ENCODE data around the gene RNU1-3. TPM values are rescaled to one million over a fixed set of nuclear protein-coding genes. Genes with fewer than 3 reads are reported as not detected.
"Not testable (repeated sequence)": the region's sequence is repeated elsewhere in the genome, so short reads cannot be mapped to it uniquely, and the experiment has no call there.

The RNU1-3 gene
- total RNA-seq, 1 donor, result not detected

DNA sequence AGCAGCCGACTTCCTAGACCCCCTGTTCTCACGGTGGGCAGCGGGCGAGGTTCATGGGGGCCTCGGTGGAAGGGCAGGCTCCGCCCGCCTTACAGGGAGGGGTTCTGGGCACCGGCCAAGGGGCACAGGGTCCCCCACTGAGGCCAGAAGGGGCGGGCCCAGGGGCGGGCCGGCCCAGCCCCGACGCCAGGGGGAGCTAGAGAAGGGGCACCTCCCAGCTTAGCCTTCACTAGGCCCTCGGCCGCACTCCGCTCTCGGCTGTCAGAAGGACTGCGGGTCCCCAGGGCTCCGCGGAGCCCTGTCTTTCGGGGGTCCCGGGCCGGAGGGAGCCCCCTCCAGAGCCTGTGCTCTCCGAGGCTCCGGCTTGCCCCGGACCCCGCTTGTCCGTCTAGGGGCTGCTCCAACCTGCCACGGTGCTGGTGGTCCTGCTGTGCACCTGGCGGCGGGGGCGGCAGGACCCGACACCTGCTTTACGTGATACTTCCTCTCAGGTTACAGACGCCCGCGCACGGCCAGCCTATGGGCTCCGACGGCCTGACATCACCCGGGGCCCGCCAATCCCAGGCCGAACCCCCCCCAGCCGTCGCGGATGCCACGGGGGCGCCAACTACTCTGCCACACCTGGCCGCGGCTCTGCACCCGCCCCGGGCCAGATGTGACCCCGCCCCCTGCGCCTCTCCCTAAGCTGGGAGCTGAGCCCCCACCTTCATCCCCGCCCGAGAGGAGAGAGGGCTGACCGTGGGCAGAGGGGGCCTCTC is 33.6 kb upstream of the RNU1-3 start:
- not testable (repeated sequence) for H3K4me3 ChIP-seq (ENCODE audit: insufficient read depth, low read length); H3K4me1 ChIP-seq (ENCODE audit: insufficient read depth, low read length); H3K27ac ChIP-seq (ENCODE audit: low read depth, low read length); H2AFZ ChIP-seq (ENCODE audit: low read length); H3K79me2 ChIP-seq (ENCODE audit: insufficient read depth, low read length); H3K36me3 ChIP-seq (ENCODE audit: insufficient read depth, low read length); H3K27me3 ChIP-seq (ENCODE audit: insufficient read depth, low read length); H4K20me1 ChIP-seq (ENCODE audit: insufficient read depth, low read length); H3K9me3 ChIP-seq (ENCODE audit: low read depth, low read length); H3K4me2 ChIP-seq (ENCODE audit: insufficient read depth, low read length); DNase-seq (ENCODE audit: insufficient read length, low spot score, missing footprints)

DNA sequence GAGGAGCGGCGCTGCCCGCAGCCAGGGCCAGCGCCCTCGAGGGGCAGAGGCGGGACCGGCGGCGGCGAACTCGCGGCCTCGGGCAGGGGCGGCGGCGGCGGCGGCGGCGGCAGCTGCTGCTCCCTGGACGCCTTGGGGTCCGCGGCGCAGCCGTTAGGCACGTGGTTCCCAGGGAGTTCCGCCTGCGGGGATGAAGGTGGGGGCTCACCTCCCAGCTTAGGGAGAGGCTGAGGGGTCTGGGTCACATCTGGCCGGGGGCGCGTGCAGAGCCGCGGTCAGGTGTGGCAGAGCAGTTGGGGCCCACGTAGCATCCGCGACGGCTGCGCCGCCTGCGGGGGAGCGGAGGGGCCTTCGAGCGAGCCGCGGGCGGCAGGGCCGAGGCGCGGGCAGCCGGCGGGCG is 32.7 kb upstream of the RNU1-3 start:
- not testable (repeated sequence) for H4K20me1 ChIP-seq (ENCODE audit: insufficient read depth, low read length); H3K9me3 ChIP-seq (ENCODE audit: low read depth, low read length); H2AFZ ChIP-seq (ENCODE audit: low read length); H3K4me1 ChIP-seq (ENCODE audit: insufficient read depth, low read length); H3K4me2 ChIP-seq (ENCODE audit: insufficient read depth, low read length); H3K27ac ChIP-seq (ENCODE audit: low read depth, low read length); H3K79me2 ChIP-seq (ENCODE audit: insufficient read depth, low read length); H3K27me3 ChIP-seq (ENCODE audit: insufficient read depth, low read length); H3K4me3 ChIP-seq (ENCODE audit: insufficient read depth, low read length); DNase-seq (ENCODE audit: insufficient read length, low spot score, missing footprints); H3K36me3 ChIP-seq (ENCODE audit: insufficient read depth, low read length)

DNA sequence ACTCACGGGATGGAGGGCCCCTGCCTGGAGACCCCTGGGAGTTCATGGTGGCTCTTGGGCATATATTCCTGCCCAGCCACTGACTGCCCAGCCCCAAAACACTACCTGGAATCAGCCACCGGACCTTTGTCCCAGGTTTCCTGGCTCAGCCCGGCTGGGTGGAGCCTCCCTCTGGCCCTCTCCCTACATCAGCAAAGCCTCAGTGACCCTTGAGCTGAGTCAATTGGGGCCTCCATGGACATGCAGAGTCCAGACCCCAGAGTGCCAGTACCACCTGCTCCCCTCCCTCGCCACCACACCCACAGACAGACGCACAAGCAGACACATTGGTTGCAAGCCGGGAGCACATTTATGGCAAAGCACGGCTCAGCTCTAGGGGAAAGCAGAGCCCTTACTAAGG is 30.4 kb upstream of the RNU1-3 start:
- H3K4me3 ChIP-seq (ENCODE audit: insufficient read depth, low read length), result not testable (repeated sequence)

DNA sequence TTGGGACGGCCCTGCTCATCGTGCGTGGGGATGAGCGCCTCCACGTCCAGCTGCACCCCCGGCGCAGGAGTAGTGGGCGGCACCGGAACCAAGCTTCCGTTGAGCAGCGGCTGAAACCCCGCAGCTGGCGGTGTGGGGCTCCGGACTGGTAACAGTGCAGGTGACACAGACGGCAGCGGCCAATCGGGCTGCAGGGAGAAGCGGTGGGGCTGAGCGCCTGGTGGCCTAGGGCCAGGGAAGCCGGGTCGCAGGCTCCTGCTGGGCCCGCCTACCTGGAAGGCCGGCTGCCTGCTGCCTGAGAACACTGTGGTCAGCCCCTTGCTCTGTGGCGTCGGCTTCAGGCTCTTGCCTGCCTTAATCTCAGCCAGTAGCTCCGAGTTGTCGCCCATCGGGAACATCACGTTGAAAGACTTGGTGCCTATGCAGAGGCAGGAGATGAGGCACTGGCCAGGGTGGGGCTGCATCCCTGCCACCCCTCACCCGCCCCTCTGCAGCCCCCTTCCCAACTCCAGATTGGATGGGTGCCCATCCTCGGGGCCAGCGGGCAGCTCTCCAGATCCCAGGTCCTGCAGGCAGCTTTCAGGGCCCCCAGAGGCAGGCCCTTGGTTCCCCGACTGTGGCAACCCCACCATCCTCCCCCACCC is 29.9 kb upstream of the RNU1-3 start:
- H4K20me1 ChIP-seq (ENCODE audit: insufficient read depth, low read length); H3K9me3 ChIP-seq (ENCODE audit: low read depth, low read length); DNase-seq (ENCODE audit: insufficient read length, low spot score, missing footprints); H3K27me3 ChIP-seq (ENCODE audit: insufficient read depth, low read length); H3K4me3 ChIP-seq (ENCODE audit: insufficient read depth, low read length); H3K4me1 ChIP-seq (ENCODE audit: insufficient read depth, low read length); H3K36me3 ChIP-seq (ENCODE audit: insufficient read depth, low read length); H3K27ac ChIP-seq (ENCODE audit: low read depth, low read length); H3K4me2 ChIP-seq (ENCODE audit: insufficient read depth, low read length); H2AFZ ChIP-seq (ENCODE audit: low read length); H3K79me2 ChIP-seq (ENCODE audit: insufficient read depth, low read length): not testable (repeated sequence)

More for the DNA sequence above, 30.4 kb upstream of the RNU1-3 start:
- H3K4me1 ChIP-seq (ENCODE audit: insufficient read depth, low read length); H3K27ac ChIP-seq (ENCODE audit: low read depth, low read length); H3K9me3 ChIP-seq (ENCODE audit: low read depth, low read length); H3K4me2 ChIP-seq (ENCODE audit: insufficient read depth, low read length); H3K36me3 ChIP-seq (ENCODE audit: insufficient read depth, low read length); DNase-seq (ENCODE audit: insufficient read length, low spot score, missing footprints); H3K79me2 ChIP-seq (ENCODE audit: insufficient read depth, low read length); H2AFZ ChIP-seq (ENCODE audit: low read length); H4K20me1 ChIP-seq (ENCODE audit: insufficient read depth, low read length); H3K27me3 ChIP-seq (ENCODE audit: insufficient read depth, low read length): not testable (repeated sequence)

DNA sequence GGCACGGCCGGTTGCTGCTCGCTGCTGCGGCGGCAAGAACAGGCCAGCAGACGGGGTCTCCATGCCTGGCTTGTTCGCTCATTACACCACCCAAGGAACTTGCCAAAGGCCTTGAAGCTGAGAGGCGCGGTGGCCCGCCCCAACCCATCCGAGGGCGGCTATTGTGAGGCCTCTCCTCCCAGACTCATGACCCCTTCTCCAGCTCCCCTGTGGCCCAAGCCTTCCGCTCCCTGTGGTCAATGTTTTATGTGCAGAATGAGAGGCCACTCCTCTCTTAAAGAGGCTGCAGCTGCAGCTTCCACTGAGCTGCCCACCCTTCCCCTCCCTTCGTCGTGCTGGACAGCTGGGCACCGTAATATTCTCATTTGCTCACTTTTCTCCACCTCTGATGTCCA is 27.6 kb upstream of the RNU1-3 start:
- H4K20me1 ChIP-seq (ENCODE audit: insufficient read depth, low read length); H3K27me3 ChIP-seq (ENCODE audit: insufficient read depth, low read length); H3K4me2 ChIP-seq (ENCODE audit: insufficient read depth, low read length); H3K36me3 ChIP-seq (ENCODE audit: insufficient read depth, low read length); H3K9me3 ChIP-seq (ENCODE audit: low read depth, low read length); DNase-seq (ENCODE audit: insufficient read length, low spot score, missing footprints); H3K27ac ChIP-seq (ENCODE audit: low read depth, low read length); H3K4me1 ChIP-seq (ENCODE audit: insufficient read depth, low read length); H3K79me2 ChIP-seq (ENCODE audit: insufficient read depth, low read length); H2AFZ ChIP-seq (ENCODE audit: low read length); H3K4me3 ChIP-seq (ENCODE audit: insufficient read depth, low read length): not testable (repeated sequence)

DNA sequence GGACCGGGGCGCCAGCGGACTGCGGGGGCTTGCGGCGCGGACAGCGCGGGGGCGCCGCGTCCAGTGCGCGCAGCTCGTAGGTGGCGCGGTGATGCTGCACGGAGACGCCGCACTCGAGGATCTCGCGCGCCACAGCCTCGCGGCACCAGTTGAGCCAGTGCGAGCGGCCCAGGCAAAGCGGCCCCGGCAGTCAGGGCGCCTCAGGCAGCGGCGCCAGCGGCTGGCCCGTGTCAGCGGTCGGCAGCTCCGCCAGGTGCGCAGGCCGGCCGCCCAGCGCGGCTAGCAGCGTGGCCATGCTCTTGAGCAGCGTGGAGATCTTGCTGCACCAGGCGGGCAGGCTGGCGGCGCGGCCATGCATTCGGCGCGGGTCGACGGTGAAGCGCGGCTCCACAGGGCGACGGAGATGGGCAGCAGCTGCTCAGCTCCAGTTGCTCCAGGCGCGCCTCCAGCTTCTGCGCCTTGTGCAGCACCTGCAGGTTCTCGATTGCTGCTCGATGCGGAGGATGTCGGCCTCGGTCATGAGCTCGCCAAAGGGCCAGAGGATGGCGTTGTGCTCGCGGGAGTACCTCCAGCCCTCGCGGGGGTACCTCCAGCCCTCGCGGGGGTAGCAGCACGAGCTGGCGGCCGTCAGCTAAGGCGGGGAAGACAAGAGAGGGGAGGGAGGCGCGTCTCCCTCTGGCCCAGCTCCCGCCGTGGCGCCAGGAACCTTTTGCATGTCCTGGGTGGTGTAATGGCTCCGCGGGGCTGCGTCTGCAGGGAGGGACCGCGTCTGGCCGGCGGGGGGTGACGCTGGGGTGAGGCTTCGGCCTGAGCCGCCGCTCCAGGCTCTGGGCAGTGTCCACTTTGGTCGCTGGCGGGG is 26.9 kb upstream of the RNU1-3 start:
- H3K4me2 ChIP-seq (ENCODE audit: insufficient read depth, low read length); H3K4me1 ChIP-seq (ENCODE audit: insufficient read depth, low read length); H3K79me2 ChIP-seq (ENCODE audit: insufficient read depth, low read length); H3K36me3 ChIP-seq (ENCODE audit: insufficient read depth, low read length); H4K20me1 ChIP-seq (ENCODE audit: insufficient read depth, low read length); H3K27me3 ChIP-seq (ENCODE audit: insufficient read depth, low read length); DNase-seq (ENCODE audit: insufficient read length, low spot score, missing footprints); H3K4me3 ChIP-seq (ENCODE audit: insufficient read depth, low read length); H3K27ac ChIP-seq (ENCODE audit: low read depth, low read length); H2AFZ ChIP-seq (ENCODE audit: low read length); H3K9me3 ChIP-seq (ENCODE audit: low read depth, low read length): not testable (repeated sequence)

DNA sequence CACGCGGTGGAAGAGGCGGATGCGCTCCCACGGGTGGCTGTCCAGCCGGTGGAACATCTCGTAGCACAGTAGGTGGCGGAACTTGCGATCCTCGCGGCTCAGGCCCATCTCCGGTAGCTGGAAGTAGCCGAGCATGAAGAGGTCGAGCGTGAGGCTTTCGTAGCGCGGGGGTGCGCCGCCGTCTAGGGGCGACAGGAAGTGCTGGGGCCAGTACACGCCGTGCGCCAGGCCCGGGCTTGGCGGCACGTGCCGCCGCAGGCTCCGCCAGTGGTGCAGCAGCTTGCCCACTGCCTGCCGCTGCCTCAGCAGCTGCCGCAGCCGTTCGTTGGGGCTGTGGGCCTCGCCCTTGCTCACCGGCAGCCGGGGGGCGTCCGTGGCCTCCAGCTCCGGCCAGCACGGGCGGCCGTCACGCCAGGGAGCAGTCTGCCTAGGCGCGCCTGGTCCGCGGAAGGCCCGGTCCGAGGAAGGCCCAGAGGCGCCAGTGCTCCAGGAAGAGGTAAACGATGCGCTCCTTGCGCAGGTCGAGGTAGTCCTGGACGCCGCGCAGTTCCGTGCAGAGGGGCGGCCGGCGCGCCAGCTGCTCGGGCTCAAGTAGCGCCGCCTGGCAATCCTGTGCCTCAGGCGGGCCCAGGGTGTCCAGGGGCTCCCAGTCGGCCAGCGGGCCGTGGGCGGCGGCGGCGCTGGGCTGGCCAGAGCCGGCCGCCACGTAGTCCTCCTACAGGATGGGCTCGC is 26.1 kb upstream of the RNU1-3 start:
- not testable (repeated sequence) for H3K79me2 ChIP-seq (ENCODE audit: insufficient read depth, low read length); H3K27me3 ChIP-seq (ENCODE audit: insufficient read depth, low read length); H3K4me3 ChIP-seq (ENCODE audit: insufficient read depth, low read length); H3K36me3 ChIP-seq (ENCODE audit: insufficient read depth, low read length); H3K4me2 ChIP-seq (ENCODE audit: insufficient read depth, low read length); DNase-seq (ENCODE audit: insufficient read length, low spot score, missing footprints); H3K9me3 ChIP-seq (ENCODE audit: low read depth, low read length); H4K20me1 ChIP-seq (ENCODE audit: insufficient read depth, low read length); H2AFZ ChIP-seq (ENCODE audit: low read length); H3K4me1 ChIP-seq (ENCODE audit: insufficient read depth, low read length); H3K27ac ChIP-seq (ENCODE audit: low read depth, low read length)

DNA sequence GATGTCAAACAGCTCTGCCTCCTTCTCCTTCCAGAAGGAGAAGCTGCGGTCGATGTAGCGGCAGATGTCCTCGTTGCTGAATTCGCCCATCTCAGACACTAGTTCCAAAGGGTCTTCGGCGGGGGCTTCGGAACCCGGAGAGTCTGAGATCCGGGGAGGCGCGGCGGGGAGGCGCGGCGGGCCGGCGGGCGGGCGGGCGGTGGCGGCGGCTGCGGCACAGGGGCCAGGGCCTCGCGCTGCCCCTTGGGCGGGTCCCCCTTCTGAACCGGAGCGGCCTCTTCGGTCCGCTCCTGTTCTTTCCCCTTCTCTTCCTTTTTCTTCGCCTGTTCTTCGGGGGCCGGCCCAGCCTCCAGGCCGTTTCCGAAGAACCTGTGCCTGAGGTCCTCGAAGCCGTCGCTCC is 25.5 kb upstream of the RNU1-3 start:
- H3K4me1 ChIP-seq (ENCODE audit: insufficient read depth, low read length); H3K27me3 ChIP-seq (ENCODE audit: insufficient read depth, low read length); H3K9me3 ChIP-seq (ENCODE audit: low read depth, low read length); DNase-seq (ENCODE audit: insufficient read length, low spot score, missing footprints); H3K27ac ChIP-seq (ENCODE audit: low read depth, low read length); H2AFZ ChIP-seq (ENCODE audit: low read length); H3K79me2 ChIP-seq (ENCODE audit: insufficient read depth, low read length); H4K20me1 ChIP-seq (ENCODE audit: insufficient read depth, low read length); H3K4me3 ChIP-seq (ENCODE audit: insufficient read depth, low read length); H3K4me2 ChIP-seq (ENCODE audit: insufficient read depth, low read length); H3K36me3 ChIP-seq (ENCODE audit: insufficient read depth, low read length): not testable (repeated sequence)

All from osteoblast (primary cell).